ENCODE results near the gene G6PC1. TPM values are rescaled to one million over a fixed set of nuclear protein-coding genes. Genes with fewer than 3 reads are reported as not detected.
"Not testable (repeated sequence)": the region's sequence is repeated elsewhere in the genome, so short reads cannot be mapped to it uniquely, and the experiment has no call there.

Gene G6PC1
- total RNA-seq, 1 experiment from 2014 or later: not detected

DNA sequence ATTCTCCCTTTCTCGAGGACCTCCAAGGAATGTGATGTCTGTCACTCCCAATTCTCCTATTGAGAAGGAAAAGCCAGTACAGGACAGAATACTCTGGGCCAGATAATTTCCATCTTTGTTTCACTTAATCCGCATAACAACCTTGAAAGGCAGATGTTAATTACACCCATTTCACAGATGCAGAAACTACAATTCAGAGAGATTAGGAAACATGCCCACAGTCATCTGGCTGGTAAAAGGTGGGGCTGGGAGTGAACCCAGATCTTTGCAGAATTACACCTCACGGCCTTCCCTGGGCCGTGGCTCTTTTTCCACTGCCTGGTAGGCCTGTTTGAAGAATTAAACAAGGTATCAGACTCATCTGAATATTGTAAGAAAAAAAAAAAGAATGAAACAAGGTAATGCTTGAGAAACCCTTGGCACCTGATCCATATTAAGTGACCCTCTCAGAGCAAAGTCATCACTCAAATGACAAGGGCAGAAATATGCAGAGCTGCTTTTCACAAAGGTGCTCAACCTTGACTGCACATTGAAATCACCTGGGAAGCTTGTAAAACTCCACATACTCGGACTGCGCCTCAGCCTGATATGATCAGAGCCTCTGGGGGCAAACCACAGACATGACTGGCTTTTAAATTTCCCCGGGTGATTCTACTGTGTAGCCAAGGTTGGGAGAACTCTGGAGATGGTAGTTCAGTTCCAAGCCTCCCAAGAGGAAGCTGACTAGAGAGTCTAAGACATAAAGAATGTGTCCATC is 16.6 kb upstream of the G6PC1 start:
- Histone ChIP-seq H3K27me3 (replicated peaks; ENCODE audit: control insufficient read depth, insufficient read depth, low read length) (no peaks in the 10 kb centered on the region), H3K9me3 (no peaks in the 10 kb centered on the region), H3K4me1 (peaks cover 9% of the 10 kb centered on the region), H3K4me3 (ENCODE audit: low read depth, low read length) (no peak overlapping the region), H3K36me3 (ENCODE audit: control insufficient read depth, insufficient read depth, low read length) (no peaks in the 10 kb centered on the region)
- intact Hi-C loops (cut with micrococcal nuclease; ENCODE audit: unreplicated experiment): no loop called here
- Mint-ChIP-seq H3K36me3 (ENCODE audit: insufficient read depth, unreplicated experiment) (no peaks in the 10 kb centered on the region), H3K27me3 (ENCODE audit: insufficient read depth, unreplicated experiment) (no peaks in the 10 kb centered on the region), H3K9me3 (ENCODE audit: unreplicated experiment) (no peaks in the 10 kb centered on the region), H3K4me1 (ENCODE audit: low read depth, unreplicated experiment) (peaks cover 8% of the 10 kb centered on the region), H3K4me3 (ENCODE audit: unreplicated experiment) (no peak overlapping the region), H3K27ac (ENCODE audit: unreplicated experiment) (no peak overlapping the region)
- no peak for TF ChIP-seq CTCF (IDR thresholded peaks at IDR 0.05; ENCODE audit: insufficient read depth in 1 of 2, low read depth in 1 of 2, low read length in 1 of 2, severe bottlenecking in 1 of 2, unreplicated experiment in 1 of 2)
- POLR2A ChIA-PET: no interaction called here
- no peak for DNase-seq
- CTCF ChIA-PET: interaction anchor here (0.8 kb wide), 1 partner anchor 60 kb away, joined by 3 read pairs; the partner anchor contains the start of gene BECN1
- no TSS peak for BruUV-seq (replicated peaks)

GRCh38 chr17:42885806-42886205 is 14.8 kb upstream of the G6PC1 start:
- H3K4me1 Mint-ChIP-seq (ENCODE audit: low read depth, unreplicated experiment); POLR2A ChIA-PET; H3K4me3 ChIP-seq (ENCODE audit: low read depth, low read length); H3K4me1 ChIP-seq; H3K9me3 Mint-ChIP-seq (ENCODE audit: unreplicated experiment); H3K27me3 Mint-ChIP-seq (ENCODE audit: insufficient read depth, unreplicated experiment); H3K36me3 ChIP-seq (ENCODE audit: control insufficient read depth, insufficient read depth, low read length); H3K36me3 Mint-ChIP-seq (ENCODE audit: insufficient read depth, unreplicated experiment); CTCF ChIA-PET; H3K9me3 ChIP-seq; H3K4me3 Mint-ChIP-seq (ENCODE audit: unreplicated experiment); DNase-seq; BruUV-seq (replicated peaks); H3K27me3 ChIP-seq (replicated peaks; ENCODE audit: control insufficient read depth, insufficient read depth, low read length); H3K27ac Mint-ChIP-seq (ENCODE audit: unreplicated experiment): not testable (repeated sequence)
- intact Hi-C loops (cut with micrococcal nuclease; ENCODE audit: unreplicated experiment): loop anchor here (5.0 kb wide), 1 partner anchor 41 kb away; no protein-coding TSS in a partner anchor

DNA sequence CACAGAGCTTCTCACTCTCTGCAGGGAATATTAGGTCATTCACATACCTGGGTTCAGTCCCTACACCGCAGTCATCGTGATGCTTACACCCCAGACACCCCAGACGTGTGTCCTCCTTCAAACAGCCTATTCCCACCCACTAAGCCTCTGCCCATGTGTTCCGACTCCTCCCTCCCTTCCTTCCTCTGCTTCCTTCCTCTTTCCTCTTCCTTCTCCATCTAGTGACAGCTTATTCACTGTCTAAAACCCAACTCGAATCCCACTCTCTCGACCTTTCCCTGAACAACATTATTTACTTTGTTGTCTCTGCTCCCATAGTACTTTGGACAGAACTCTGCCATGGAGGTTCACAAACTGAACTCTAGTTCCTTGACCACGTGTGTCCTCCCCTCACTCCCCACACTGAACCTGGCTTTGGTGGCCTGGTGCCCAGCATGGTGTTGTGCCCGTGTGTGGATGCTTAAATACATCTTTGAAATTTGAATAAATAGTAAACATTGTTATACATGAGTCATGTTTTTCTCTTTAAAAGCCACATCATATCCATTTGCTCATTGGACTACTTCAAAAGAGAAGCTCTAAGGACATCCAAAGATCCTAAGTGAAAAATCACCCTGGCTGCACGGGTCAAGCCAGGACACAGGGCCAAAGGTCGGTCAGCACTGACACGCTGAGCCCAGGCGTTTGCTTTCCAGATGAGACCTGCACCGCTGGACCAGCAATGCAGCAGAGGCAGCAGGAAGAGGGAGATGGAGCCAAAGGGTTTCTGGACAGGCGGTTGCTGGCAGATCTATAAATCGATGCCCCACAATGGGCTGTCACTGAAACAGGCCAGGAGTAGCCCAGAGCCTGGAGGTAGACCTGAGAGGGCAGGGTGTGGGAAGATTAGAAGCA is 14.1 kb upstream of the G6PC1 start:
- no peak for TF ChIP-seq CTCF (IDR thresholded peaks at IDR 0.05; ENCODE audit: insufficient read depth in 1 of 2, low read depth in 1 of 2, low read length in 1 of 2, severe bottlenecking in 1 of 2, unreplicated experiment in 1 of 2)
- H3K36me3 ChIP-seq (ENCODE audit: control insufficient read depth, insufficient read depth, low read length): no peaks in the 10 kb centered on the region
- DNase-seq: peak in 1 of 2 experiments; percentile 48
- ChIA-PET CTCF (interaction anchor here (0.6 kb wide), 1 partner anchor 46 kb away, joined by 3 read pairs; no protein-coding TSS in a partner anchor), POLR2A (interaction anchor here (0.7 kb wide), 1 partner anchor 43 kb away, joined by 6 read pairs; no protein-coding TSS in a partner anchor)
- no peak overlapping the region for H3K4me3 ChIP-seq (ENCODE audit: low read depth, low read length)
- Mint-ChIP-seq H3K4me1 (ENCODE audit: low read depth, unreplicated experiment) (peaks cover 9% of the 10 kb centered on the region), H3K27me3 (ENCODE audit: insufficient read depth, unreplicated experiment) (no peaks in the 10 kb centered on the region), H3K4me3 (ENCODE audit: unreplicated experiment) (no peak overlapping the region), H3K36me3 (ENCODE audit: insufficient read depth, unreplicated experiment) (no peaks in the 10 kb centered on the region), H3K27ac (ENCODE audit: unreplicated experiment) (no peak overlapping the region), H3K9me3 (ENCODE audit: unreplicated experiment) (no peaks in the 10 kb centered on the region)
- peaks cover 9% of the 10 kb centered on the region for H3K4me1 ChIP-seq
- no TSS peak for BruUV-seq (replicated peaks)
- H3K9me3 ChIP-seq: no peaks in the 10 kb centered on the region
- H3K27me3 ChIP-seq (replicated peaks; ENCODE audit: control insufficient read depth, insufficient read depth, low read length): no peaks in the 10 kb centered on the region
- intact Hi-C loops (cut with micrococcal nuclease; ENCODE audit: unreplicated experiment): loop anchor here (1.0 to 5.0 kb wide), 2 partner anchors 38 to 41 kb away; no protein-coding TSS in a partner anchor
